H9 (cell line): ENCODE data around the gene ANKRD22. TPM values are rescaled to one million over a fixed set of nuclear protein-coding genes. Genes with fewer than 3 reads are reported as not detected.

Experiments used
- DNase-seq: peaks from one replicate; pipeline ENCODE4 v3.0.0-alpha.2; 2017
- H2AFZ ChIP-seq: one replicate; pipeline ENCODE4 v1.6.1; 2013; ENCODE audit warnings: mild to moderate bottlenecking, low read length, control low read depth, moderate library complexity
- H2AK5ac ChIP-seq: 2 replicates; pipeline ENCODE4 v1.6.1; 2013; ENCODE audit warnings: low read length, control low read depth, mixed read lengths; ENCODE audit not compliant: insufficient read length
- H2BK120ac ChIP-seq: one replicate; pipeline ENCODE4 v1.6.1; 2013; ENCODE audit warnings: low read depth, mild to moderate bottlenecking, low read length, control low read depth, inconsistent platforms; ENCODE audit not compliant: poor library complexity, severe bottlenecking
- H2BK12ac ChIP-seq: 2 replicates; pipeline ENCODE4 v1.6.1; 2013; ENCODE audit warnings: low read length, control low read depth, mixed read lengths, low read depth; ENCODE audit not compliant: insufficient read length
- H2BK15ac ChIP-seq: 2 replicates; pipeline ENCODE4 v1.6.1; 2013; ENCODE audit warnings: low read depth, low read length, control low read depth
- H2BK20ac ChIP-seq: one replicate; pipeline ENCODE4 v1.6.1; 2013; ENCODE audit warnings: low read depth, mild to moderate bottlenecking, low read length, control low read depth, inconsistent platforms; ENCODE audit not compliant: poor library complexity, severe bottlenecking
- H2BK5ac ChIP-seq: 2 replicates; pipeline ENCODE4 v1.6.1; 2013; ENCODE audit warnings: low read length, control low read depth, mixed read lengths; ENCODE audit not compliant: insufficient read length
- H3K14ac ChIP-seq: 2 replicates; pipeline ENCODE4 v1.6.1; 2013; ENCODE audit warnings: low read length, control low read depth; ENCODE audit not compliant: insufficient read depth
- H3K18ac ChIP-seq: 2 replicates; pipeline ENCODE4 v1.6.1; 2013; ENCODE audit warnings: low read depth, mild to moderate bottlenecking, mixed read lengths, low read length, control low read depth; ENCODE audit not compliant: insufficient read length
- H3K23ac ChIP-seq: 2 replicates; pipeline ENCODE4 v1.6.1; 2013; ENCODE audit warnings: low read length, control low read depth, mixed read lengths, low read depth; ENCODE audit not compliant: insufficient read length
- H3K23me2 ChIP-seq: 2 replicates; pipeline ENCODE4 v1.6.1; 2013; ENCODE audit warnings: low read depth, mild to moderate bottlenecking, mixed read lengths, low read length, control low read depth; ENCODE audit not compliant: insufficient read length, poor library complexity, severe bottlenecking
- H3K27ac ChIP-seq: 2 replicates; pipeline ENCODE4 v1.5.1; 2013; ENCODE audit warnings: low read length, control low read depth, mixed read lengths, low read depth; ENCODE audit not compliant: insufficient read length
- H3K27me3 ChIP-seq: 2 replicates; pipeline ENCODE4 v1.6.1; 2013; ENCODE audit warnings: low read length, control low read depth, inconsistent platforms; ENCODE audit not compliant: insufficient read depth
- H3K4ac ChIP-seq: 2 replicates; pipeline ENCODE4 v1.6.1; 2013; ENCODE audit warnings: low read depth, mild to moderate bottlenecking, control low read depth, inconsistent platforms, low read length, moderate library complexity
- H3K4me1 ChIP-seq: 2 replicates; pipeline ENCODE4 v1.6.1; 2013; ENCODE audit warnings: low read length, control low read depth, inconsistent platforms; ENCODE audit not compliant: insufficient read depth
- H3K4me2 ChIP-seq: 2 replicates; pipeline ENCODE4 v1.6.1; 2013; ENCODE audit warnings: low read length, control low read depth, mixed read lengths; ENCODE audit not compliant: insufficient read length, insufficient read depth
- H3K56ac ChIP-seq: 2 replicates; pipeline ENCODE4 v1.6.1; 2013; ENCODE audit warnings: low read depth, mild to moderate bottlenecking, mixed read lengths, low read length, control low read depth; ENCODE audit not compliant: insufficient read length
- H3K79me1 ChIP-seq: 2 replicates; pipeline ENCODE4 v1.6.1; 2013; ENCODE audit warnings: low read depth, mild to moderate bottlenecking, moderate library complexity, low read length, control low read depth, inconsistent platforms; ENCODE audit not compliant: insufficient read depth, poor library complexity, severe bottlenecking
- H3K79me2 ChIP-seq: 2 replicates; pipeline ENCODE4 v1.6.1; 2013; ENCODE audit warnings: low read length, control low read depth, inconsistent platforms; ENCODE audit not compliant: insufficient read depth
- H3K9ac ChIP-seq: 2 replicates; pipeline ENCODE4 v1.6.1; 2013; ENCODE audit warnings: low read length, control low read depth, mixed read lengths; ENCODE audit not compliant: insufficient read length; ENCODE audit errors: extremely low read depth
- H3K9me3 ChIP-seq: one replicate; pipeline ENCODE4 v1.6.1; 2013; ENCODE audit warnings: low read depth, low read length, inconsistent platforms; ENCODE audit not compliant: control insufficient read depth
- H3T11ph ChIP-seq: one replicate; pipeline ENCODE4 v1.6.1; 2013; ENCODE audit warnings: mild to moderate bottlenecking, low read length, control low read depth, inconsistent platforms
- H4K20me1 ChIP-seq: one replicate; pipeline ENCODE4 v1.6.1; 2013; ENCODE audit not compliant: control insufficient read depth, insufficient read length, insufficient read depth
- H4K5ac ChIP-seq: 2 replicates; pipeline ENCODE4 v1.6.1; 2013; ENCODE audit warnings: low read depth, mild to moderate bottlenecking, mixed read lengths, low read length, control low read depth; ENCODE audit not compliant: insufficient read length
- H4K8ac ChIP-seq: replicated peaks from 2 replicates; pipeline ENCODE4 v1.6.1; 2013; ENCODE audit warnings: low read length, control low read depth, mixed read lengths, low read depth; ENCODE audit not compliant: insufficient read length
- H4K91ac ChIP-seq: 2 replicates; pipeline ENCODE4 v1.6.1; 2013; ENCODE audit warnings: low read depth, mild to moderate bottlenecking, moderate library complexity, mixed read lengths, low read length, control low read depth; ENCODE audit not compliant: insufficient read length
- H3K27ac Mint-ChIP-seq, 3 experiments: 2 replicates in 2 of 3; 3 replicates in 1 of 3; pipeline ENCODE4 v1.8.0; 2020 to 2021; ENCODE audit warnings: mixed read lengths in 3 of 3, mild to moderate bottlenecking in 1 of 3, moderate library complexity in 1 of 3
- H3K27me3 Mint-ChIP-seq: 2 replicates; pipeline ENCODE4 v1.8.0; 2021; ENCODE audit warnings: low read depth, mild to moderate bottlenecking, moderate library complexity, mixed read lengths
- H3K36me3 Mint-ChIP-seq, 3 experiments: 2 replicates in 2 of 3; 3 replicates in 1 of 3; pipeline ENCODE4 v1.8.0; 2020 to 2021; ENCODE audit warnings: low read depth in 3 of 3, mixed read lengths in 3 of 3; ENCODE audit not compliant: insufficient read depth in 1 of 3
- H3K4me1 Mint-ChIP-seq, 2 experiments: 2 replicates each; pipeline ENCODE4 v1.8.0; 2020; ENCODE audit warnings: mixed read lengths in 2 of 2
- H3K4me3 Mint-ChIP-seq, 2 experiments: 2 replicates in 1 of 2; 3 replicates in 1 of 2; pipeline ENCODE4 v1.8.0; 2020 to 2021; ENCODE audit warnings: mild to moderate bottlenecking in 2 of 2, mixed read lengths in 2 of 2, moderate library complexity in 1 of 2
- H3K9me3 Mint-ChIP-seq, 2 experiments: 2 replicates in 1 of 2; 3 replicates in 1 of 2; pipeline ENCODE4 v1.8.0; 2020; ENCODE audit warnings: mild to moderate bottlenecking in 2 of 2, mixed read lengths in 2 of 2, moderate library complexity in 1 of 2
- CTCF ChIP-seq: fragments of 200-600 bp; sonication (generic); conservative IDR thresholded peaks from 3 replicates; pipeline ENCODE4 v1.8.0; 2021; ENCODE audit warnings: antibody characterized with exemption, mild to moderate bottlenecking
- WGBS: extraction: QIAGEN DNeasy Blood & Tissue Kit; methylation state at CpG from one replicate; pipeline ENCODE4 v1.1.7; 2013; ENCODE audit warnings: missing lambda C conversion rate, low lambda C conversion rate, mixed read lengths; ENCODE audit not compliant: insufficient read length; ENCODE audit errors: extremely low coverage; 5-methylcytosine and 5-hydroxymethylcytosine counted together
- total RNA-seq: library from RNA; stranded (reverse); gene quantifications from 2 replicates; pipeline ENCODE4 v1.2.1, GENCODE V29; 2021

The ANKRD22 gene
- total RNA-seq, 1 experiment from 2014 or later: not detected

- Histone ChIP-seq H4K5ac (no peak overlapping the region), H3K79me1 (no peaks in the 10 kb centered on the region), H2BK5ac (no peak overlapping the region), H2AFZ (no peak overlapping the region), H3K14ac (no peak overlapping the region), H2BK12ac (no peak overlapping the region), H3K9me3 (no peaks in the 10 kb centered on the region), H3K4ac (no peak overlapping the region), H3K9ac (no peak overlapping the region), H2AK5ac (no peak overlapping the region), H3K23ac (no peak overlapping the region), H3K79me2 (no peaks in the 10 kb centered on the region), H4K20me1 (no peaks in the 10 kb centered on the region), H3K27ac (no peak overlapping the region), H2BK120ac (no peak overlapping the region), H2BK20ac (no peak overlapping the region), H4K8ac (no peak overlapping the region), H3K18ac (no peak overlapping the region), H3K56ac (no peak overlapping the region), H3T11ph (no peak overlapping the region), H3K23me2 (no peaks in the 10 kb centered on the region), H3K4me1 (no peaks in the 10 kb centered on the region), H3K4me2 (no peak overlapping the region), H3K27me3 (no peaks in the 10 kb centered on the region), H4K91ac (no peak overlapping the region), H2BK15ac (no peak overlapping the region)
- no peak for DNase-seq
- no peaks in the 10 kb centered on the region for H3K9me3 Mint-ChIP-seq
- no peaks in the 10 kb centered on the region; the same call in 1 of the 2 replicates for H3K27me3 Mint-ChIP-seq
- WGBS: no CpG with 5 or more reads among the region's 3 CpGs
- no peak for TF ChIP-seq CTCF
- H3K4me1 Mint-ChIP-seq: no peaks in the 10 kb centered on the region
- H3K36me3 Mint-ChIP-seq: no peaks in the 10 kb centered on the region
- no peak overlapping the region for H3K4me3 Mint-ChIP-seq
- no peak overlapping the region for H3K27ac Mint-ChIP-seq
Measured at GRCh38 chr10:88819290-88819689, 32.4 kb downstream of the ANKRD22 start.
